ENCODE measurements around the gene MSI2. TPM values are rescaled to one million over a fixed set of nuclear protein-coding genes. Genes with fewer than 3 reads are reported as not detected.

Gene MSI2
- total and polyA plus RNA-seq, 12 donors = 32.6 to 411 (median 148) TPM

DNA sequence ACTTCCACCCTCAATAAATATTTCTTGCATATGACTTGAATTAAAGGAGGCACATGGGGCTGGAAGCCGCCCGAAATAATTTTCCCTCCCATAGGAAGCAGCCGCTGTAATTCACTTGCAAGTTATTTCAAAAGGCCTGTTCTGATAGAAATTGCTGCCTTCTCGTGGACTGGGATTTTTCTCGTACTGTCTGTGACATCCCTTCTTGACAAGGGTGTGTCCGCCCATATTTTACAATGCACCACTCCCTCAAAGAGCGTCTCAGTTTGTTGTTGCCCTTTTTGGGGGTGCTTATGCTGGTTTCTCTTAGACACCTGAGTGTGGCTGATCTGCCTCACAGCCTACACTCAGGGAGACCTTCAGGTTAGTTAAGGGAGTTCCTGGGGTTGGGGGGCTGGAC lies 160.0 kb downstream of the MSI2 start:
- Histone ChIP-seq H3K4me1 (replicated peaks in 1 of 2) (peaks cover 0 to 8% of the 10 kb centered on the region in 2 donors), H3K9me3 (replicated peaks in 1 of 3) (no peaks in the 10 kb centered on the region), H3K4me3 (no peak overlapping the region), H3K27ac (peak overlapping the region in 1 of 5 donors; percentile 10), H3K27me3 (no peaks in the 10 kb centered on the region), H3K36me3 (replicated peaks in 1 of 2) (no peaks in the 10 kb centered on the region)
- intact Hi-C loops (cut with DNase I) = loop anchor here in 1 of 2 donors (10.0 kb wide), 1 partner anchor 102 kb away; no protein-coding TSS in a partner anchor
- no peak for DNase-seq
- 86 to 96% (median 92%) methylated on average over 7 of the region's 7 CpGs for WGBS, 4 donors
- no peak for TF ChIP-seq POLR2A (IDR thresholded peaks at IDR 0.05)
- TF ChIP-seq, protein P1, sequence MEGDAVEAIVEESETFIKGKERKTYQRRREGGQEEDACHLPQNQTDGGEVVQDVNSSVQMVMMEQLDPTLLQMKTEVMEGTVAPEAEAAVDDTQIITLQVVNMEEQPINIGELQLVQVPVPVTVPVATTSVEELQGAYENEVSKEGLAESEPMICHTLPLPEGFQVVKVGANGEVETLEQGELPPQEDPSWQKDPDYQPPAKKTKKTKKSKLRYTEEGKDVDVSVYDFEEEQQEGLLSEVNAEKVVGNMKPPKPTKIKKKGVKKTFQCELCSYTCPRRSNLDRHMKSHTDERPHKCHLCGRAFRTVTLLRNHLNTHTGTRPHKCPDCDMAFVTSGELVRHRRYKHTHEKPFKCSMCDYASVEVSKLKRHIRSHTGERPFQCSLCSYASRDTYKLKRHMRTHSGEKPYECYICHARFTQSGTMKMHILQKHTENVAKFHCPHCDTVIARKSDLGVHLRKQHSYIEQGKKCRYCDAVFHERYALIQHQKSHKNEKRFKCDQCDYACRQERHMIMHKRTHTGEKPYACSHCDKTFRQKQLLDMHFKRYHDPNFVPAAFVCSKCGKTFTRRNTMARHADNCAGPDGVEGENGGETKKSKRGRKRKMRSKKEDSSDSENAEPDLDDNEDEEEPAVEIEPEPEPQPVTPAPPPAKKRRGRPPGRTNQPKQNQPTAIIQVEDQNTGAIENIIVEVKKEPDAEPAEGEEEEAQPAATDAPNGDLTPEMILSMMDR (IDR thresholded peaks at IDR 0.05) = no peak

DNA sequence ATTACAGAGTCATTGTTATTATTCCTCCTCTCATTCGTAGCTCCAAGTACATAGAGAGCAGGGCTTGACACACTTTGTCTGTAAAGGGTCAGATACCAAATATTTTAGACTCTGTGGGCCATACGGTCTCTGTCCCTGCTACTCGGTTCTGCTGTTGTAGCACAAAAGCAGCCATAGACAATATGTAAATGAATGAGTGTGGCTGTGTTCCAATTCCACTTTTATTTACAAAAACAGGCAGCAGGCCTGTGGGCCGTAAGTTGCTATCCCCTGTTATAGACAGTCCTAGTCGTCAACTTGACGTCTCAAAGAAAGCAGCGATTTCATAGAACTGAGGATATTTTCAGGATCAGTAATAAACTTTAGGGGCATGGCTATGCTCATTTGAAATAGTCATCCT lies 161.6 kb downstream of the MSI2 start:
- no peak for TF ChIP-seq POLR2A (IDR thresholded peaks at IDR 0.05)
- TF ChIP-seq, protein P1 (IDR thresholded peaks at IDR 0.05) = no peak
- Histone ChIP-seq H3K9me3 (replicated peaks in 1 of 3) (no peaks in the 10 kb centered on the region), H3K4me1 (replicated peaks in 1 of 2) (peaks cover 0 to 13% of the 10 kb centered on the region in 2 donors), H3K4me3 (no peak overlapping the region), H3K36me3 (replicated peaks in 1 of 2) (no peaks in the 10 kb centered on the region), H3K27me3 (no peaks in the 10 kb centered on the region), H3K27ac (no peak overlapping the region)
- intact Hi-C loops (cut with DNase I) = loop anchor here in 1 of 2 donors (10.0 kb wide), 1 partner anchor 103 kb away; no protein-coding TSS in a partner anchor
- no peak for DNase-seq
- 80 to 85% (median 82%) methylated on average over 7 of the region's 7 CpGs for WGBS, 4 donors

DNA sequence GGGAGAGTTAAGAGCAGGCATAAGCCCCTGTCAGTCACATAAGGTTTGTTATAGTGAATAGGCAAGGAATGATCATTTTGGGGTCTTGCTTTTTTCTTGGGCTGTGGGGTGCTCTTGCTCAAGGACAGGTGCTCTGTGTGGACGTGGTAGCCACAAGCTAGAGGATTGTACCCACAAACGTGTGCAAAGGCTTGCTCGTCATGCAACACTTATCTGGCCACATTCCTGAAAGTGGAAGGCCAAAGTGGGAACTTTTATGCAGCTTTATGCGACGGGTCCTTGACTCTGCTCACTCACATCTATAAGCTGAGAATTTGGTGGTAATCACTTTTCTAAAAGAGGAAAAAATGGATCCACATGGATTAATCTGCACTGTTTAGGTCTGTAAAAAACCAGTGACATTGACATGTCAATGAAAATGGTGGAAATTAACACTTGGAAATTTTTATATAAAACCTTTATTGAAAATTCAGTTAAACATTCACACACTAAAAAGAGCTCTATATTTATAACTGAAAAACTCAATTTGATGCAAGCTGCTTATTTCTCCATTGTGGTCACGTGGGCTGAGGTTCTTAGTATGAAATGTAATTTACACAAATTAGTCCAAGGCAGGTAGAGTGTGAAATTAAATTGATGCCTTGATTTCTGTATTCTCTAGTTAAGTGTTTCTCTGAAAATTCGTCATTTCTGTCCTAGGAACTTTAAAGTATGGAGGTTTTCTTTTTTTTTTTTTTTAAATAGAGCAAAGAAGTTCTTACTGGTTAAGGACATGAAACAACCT lies 162.3 kb downstream of the MSI2 start:
- intact Hi-C loops (cut with DNase I) = loop anchor here in 1 of 2 donors (10.0 kb wide), 1 partner anchor 104 kb away; no protein-coding TSS in a partner anchor
- 58 to 75% (median 67%) methylated on average over 7 of the region's 7 CpGs for WGBS, 4 donors
- TF ChIP-seq, protein P1 (IDR thresholded peaks at IDR 0.05) = no peak
- TF ChIP-seq POLR2A (IDR thresholded peaks at IDR 0.05) = no peak

DNA sequence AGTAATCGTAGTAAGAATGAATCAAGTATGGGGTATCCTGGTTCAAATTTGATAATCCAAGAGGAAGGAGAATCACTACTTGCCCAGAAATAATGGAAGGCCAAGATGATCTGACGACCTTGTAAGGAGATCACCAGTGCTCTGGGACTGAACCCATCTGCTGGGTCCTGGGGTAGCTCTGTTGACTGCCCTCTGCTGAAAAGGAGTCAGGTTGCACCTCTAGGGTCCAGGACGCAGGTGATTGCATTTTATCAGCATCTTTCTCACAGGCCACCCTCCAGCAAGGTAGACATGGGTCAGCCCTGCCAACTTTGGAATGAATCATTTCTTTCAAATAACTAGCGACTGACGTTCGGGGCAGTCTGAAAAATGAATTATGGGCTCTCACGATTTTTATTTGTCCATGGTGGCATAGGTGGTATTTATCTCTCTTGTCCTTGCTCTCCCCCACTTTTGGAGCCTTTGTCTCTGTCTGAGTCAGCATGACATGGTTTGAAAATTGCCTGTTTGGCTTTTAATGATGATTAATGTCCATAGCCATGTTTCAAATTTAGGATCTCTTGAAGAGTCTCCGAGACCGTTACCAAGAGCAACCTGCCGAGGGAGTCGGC lies 163.7 kb downstream of the MSI2 start:
- H3K4me3 ChIP-seq = no peak overlapping the region
- no peaks in the 10 kb centered on the region for H3K27me3 ChIP-seq
- intact Hi-C loops (cut with DNase I) = loop anchor here in 1 of 2 donors (10.0 kb wide), 1 partner anchor 105 kb away; no protein-coding TSS in a partner anchor
- TF ChIP-seq, protein P1 (IDR thresholded peaks at IDR 0.05) = no peak
- no peak for TF ChIP-seq POLR2A (IDR thresholded peaks at IDR 0.05)
- H3K27ac ChIP-seq = peak overlapping the region in 3 of 5 donors; percentile 34 to 83 (median 36)
- DNase-seq = peak in 1 of 7 donors; percentile 36
- H3K9me3 ChIP-seq (replicated peaks in 1 of 3) = no peaks in the 10 kb centered on the region
- H3K4me1 ChIP-seq (replicated peaks in 1 of 2) = peaks cover 0 to 15% of the 10 kb centered on the region in 2 donors
- H3K36me3 ChIP-seq (replicated peaks in 1 of 2) = no peaks in the 10 kb centered on the region
- WGBS, 4 donors = 55 to 68% (median 62%) methylated on average over 11 of the region's 11 CpGs

More for the DNA sequence above, 162.3 kb downstream of the MSI2 start:
- Histone ChIP-seq H3K36me3 (replicated peaks in 1 of 2) (no peaks in the 10 kb centered on the region), H3K9me3 (replicated peaks in 1 of 3) (no peaks in the 10 kb centered on the region), H3K27ac (no peak overlapping the region), H3K4me1 (replicated peaks in 1 of 2) (peaks cover 0 to 19% of the 10 kb centered on the region in 2 donors), H3K4me3 (no peak overlapping the region), H3K27me3 (no peaks in the 10 kb centered on the region)
- no peak for DNase-seq

Data from adrenal gland (tissue), 12 donors.